Measurements from ENCODE around the gene PEX10. TPM values are rescaled to one million over a fixed set of nuclear protein-coding genes. Genes with fewer than 3 reads are reported as not detected.

Gene PEX10
- total RNA-seq, 2 donors from 2014 or later, result 35.6 TPM

- DNase-seq, result no peak
- H3K36me3 Mint-ChIP-seq (ENCODE audit: low read depth), result peaks cover 13% of the 10 kb centered on the region
- no peaks in the 10 kb centered on the region for H3K27me3 ChIP-seq (ENCODE audit: control insufficient read depth, insufficient read depth, low read length, poor library complexity, severe bottlenecking)
- no peak overlapping the region for H3K27ac Mint-ChIP-seq
- peak overlapping the region; percentile 77 for H3K4me3 Mint-ChIP-seq
- WGBS, 2 experiments (ENCODE audit: insufficient coverage in 1 of 2, insufficient read length in 1 of 2), result 4 to 6% methylated on average over 52 to 66 of the region's 66 CpGs
- H3K27ac ChIP-seq (ENCODE audit: low read depth, low read length), result no peak overlapping the region
- TF ChIP-seq, protein P1, sequence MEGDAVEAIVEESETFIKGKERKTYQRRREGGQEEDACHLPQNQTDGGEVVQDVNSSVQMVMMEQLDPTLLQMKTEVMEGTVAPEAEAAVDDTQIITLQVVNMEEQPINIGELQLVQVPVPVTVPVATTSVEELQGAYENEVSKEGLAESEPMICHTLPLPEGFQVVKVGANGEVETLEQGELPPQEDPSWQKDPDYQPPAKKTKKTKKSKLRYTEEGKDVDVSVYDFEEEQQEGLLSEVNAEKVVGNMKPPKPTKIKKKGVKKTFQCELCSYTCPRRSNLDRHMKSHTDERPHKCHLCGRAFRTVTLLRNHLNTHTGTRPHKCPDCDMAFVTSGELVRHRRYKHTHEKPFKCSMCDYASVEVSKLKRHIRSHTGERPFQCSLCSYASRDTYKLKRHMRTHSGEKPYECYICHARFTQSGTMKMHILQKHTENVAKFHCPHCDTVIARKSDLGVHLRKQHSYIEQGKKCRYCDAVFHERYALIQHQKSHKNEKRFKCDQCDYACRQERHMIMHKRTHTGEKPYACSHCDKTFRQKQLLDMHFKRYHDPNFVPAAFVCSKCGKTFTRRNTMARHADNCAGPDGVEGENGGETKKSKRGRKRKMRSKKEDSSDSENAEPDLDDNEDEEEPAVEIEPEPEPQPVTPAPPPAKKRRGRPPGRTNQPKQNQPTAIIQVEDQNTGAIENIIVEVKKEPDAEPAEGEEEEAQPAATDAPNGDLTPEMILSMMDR (conservative IDR thresholded peaks at IDR 0.05), result no peak
- peaks cover 11% of the 10 kb centered on the region for H3K4me1 Mint-ChIP-seq
- peaks cover 5% of the 10 kb centered on the region for H3K4me1 ChIP-seq (ENCODE audit: control insufficient read depth, insufficient read depth, low read length)
- peak overlapping the region; percentile 78 for H3K4me3 ChIP-seq (ENCODE audit: low read length)
- H3K36me3 ChIP-seq (ENCODE audit: control insufficient read depth, insufficient read depth, low read length), result peaks cover 3% of the 10 kb centered on the region
- H3K9me3 Mint-ChIP-seq, result no peaks in the 10 kb centered on the region
- H3K9ac ChIP-seq (ENCODE audit: extremely low read depth, low read length, poor library complexity, severe bottlenecking), result peak overlapping the region; percentile 38
- no peaks in the 10 kb centered on the region for H3K9me3 ChIP-seq (ENCODE audit: control insufficient read depth, low read length)
- H3K27me3 Mint-ChIP-seq (ENCODE audit: insufficient read depth), result peaks cover 5% of the 10 kb centered on the region
These were observed 570 bp upstream of the PEX10 start for GRCh38 chr1:2412773-2413494.

DNA sequence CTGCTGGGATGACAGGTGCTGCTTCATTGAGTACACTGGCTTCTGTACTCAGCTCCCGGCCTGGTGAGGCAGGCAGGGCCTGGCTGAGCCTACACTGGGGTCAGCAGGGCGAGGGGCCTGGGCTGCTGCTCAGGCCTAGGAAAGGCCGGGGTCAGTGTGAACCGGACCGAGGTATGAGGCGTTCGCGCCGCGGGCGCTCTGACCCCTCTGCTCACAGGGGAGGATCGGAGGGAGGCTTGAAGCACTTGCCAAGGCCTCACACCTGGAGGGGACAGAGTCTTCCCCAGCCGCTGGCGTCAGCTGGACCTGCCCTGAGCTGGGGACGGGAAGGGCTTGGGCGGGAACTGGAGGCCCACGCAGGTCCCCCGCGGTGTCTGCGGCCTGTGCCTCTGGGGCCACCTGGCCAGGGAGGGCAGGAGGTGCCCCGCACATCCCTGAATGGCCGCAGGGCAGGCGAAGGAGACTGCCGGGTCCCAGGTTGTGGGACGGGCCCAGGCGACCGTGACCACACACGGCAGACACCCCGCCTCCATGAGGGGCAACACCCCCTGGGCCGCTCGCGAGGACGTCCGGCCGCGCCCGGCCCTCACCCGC is 466 bp downstream of the PEX10 start:
- 8 to 9% methylated on average over 18 to 38 of the region's 38 CpGs for WGBS, 2 experiments (ENCODE audit: insufficient coverage in 1 of 2, insufficient read length in 1 of 2)
- Mint-ChIP-seq H3K4me3 (peak overlapping the region; percentile 77), H3K27ac (peak overlapping the region; percentile 94), H3K27me3 (ENCODE audit: insufficient read depth) (peaks cover 4% of the 10 kb centered on the region), H3K9me3 (no peaks in the 10 kb centered on the region), H3K4me1 (peaks cover 11% of the 10 kb centered on the region), H3K36me3 (ENCODE audit: low read depth) (peaks cover 19% of the 10 kb centered on the region)
- H3K9me3 ChIP-seq (ENCODE audit: control insufficient read depth, low read length), result no peaks in the 10 kb centered on the region
- peak overlapping the region; percentile 47 for H3K27ac ChIP-seq (ENCODE audit: low read depth, low read length)
- TF ChIP-seq, protein P1 (conservative IDR thresholded peaks at IDR 0.05), result no peak
- peak overlapping the region; percentile 84 for H3K9ac ChIP-seq (ENCODE audit: extremely low read depth, low read length, poor library complexity, severe bottlenecking)
- no peaks in the 10 kb centered on the region for H3K27me3 ChIP-seq (ENCODE audit: control insufficient read depth, insufficient read depth, low read length, poor library complexity, severe bottlenecking)
- H3K4me3 ChIP-seq (ENCODE audit: low read length), result peak overlapping the region; percentile 90
- peaks cover 7% of the 10 kb centered on the region for H3K36me3 ChIP-seq (ENCODE audit: control insufficient read depth, insufficient read depth, low read length)
- peaks cover 5% of the 10 kb centered on the region for H3K4me1 ChIP-seq (ENCODE audit: control insufficient read depth, insufficient read depth, low read length)
- DNase-seq, result no peak

DNA sequence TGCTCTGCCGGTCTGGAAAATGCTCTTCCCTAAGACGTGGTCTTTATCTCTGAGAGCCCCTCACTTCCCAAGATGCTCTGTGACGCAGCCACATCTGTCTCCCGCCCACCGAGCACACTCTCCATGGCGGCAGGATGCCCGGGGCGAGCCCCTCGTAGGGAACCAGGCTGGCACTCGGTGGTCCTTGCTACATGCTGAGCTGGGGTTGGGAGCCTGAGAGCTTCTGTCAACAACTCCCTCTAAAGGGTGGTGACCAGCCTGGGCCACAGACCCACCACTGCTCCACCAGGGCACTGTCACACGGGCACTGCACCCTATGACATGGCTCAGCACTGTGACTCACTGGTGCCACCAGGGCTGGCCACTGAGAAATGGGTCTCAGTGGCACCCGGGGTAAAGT is 2.6 kb downstream of the PEX10 start:
- H3K4me3 Mint-ChIP-seq, result no peak overlapping the region

More for the DNA sequence above, 2.6 kb downstream of the PEX10 start:
- DNase-seq, result no peak
- H3K4me3 ChIP-seq (ENCODE audit: low read length), result no peak overlapping the region
- no peak overlapping the region for H3K27ac Mint-ChIP-seq
- peaks cover 11% of the 10 kb centered on the region for H3K4me1 Mint-ChIP-seq
- no peaks in the 10 kb centered on the region for H3K9me3 Mint-ChIP-seq
- H3K27me3 ChIP-seq (ENCODE audit: control insufficient read depth, insufficient read depth, low read length, poor library complexity, severe bottlenecking), result no peaks in the 10 kb centered on the region
- 91 to 94% methylated on average over 3 to 12 of the region's 12 CpGs for WGBS, 2 experiments (ENCODE audit: insufficient coverage in 1 of 2, insufficient read length in 1 of 2)
- TF ChIP-seq, protein P1 (conservative IDR thresholded peaks at IDR 0.05), result no peak
- H3K36me3 ChIP-seq (ENCODE audit: control insufficient read depth, insufficient read depth, low read length), result peaks cover 17% of the 10 kb centered on the region
- H3K9ac ChIP-seq (ENCODE audit: extremely low read depth, low read length, poor library complexity, severe bottlenecking), result no peak overlapping the region
- H3K36me3 Mint-ChIP-seq (ENCODE audit: low read depth), result peaks cover 31% of the 10 kb centered on the region
- H3K27me3 Mint-ChIP-seq (ENCODE audit: insufficient read depth), result no peaks in the 10 kb centered on the region
- no peaks in the 10 kb centered on the region for H3K9me3 ChIP-seq (ENCODE audit: control insufficient read depth, low read length)
- H3K27ac ChIP-seq (ENCODE audit: low read depth, low read length), result no peak overlapping the region
- peaks cover 5% of the 10 kb centered on the region for H3K4me1 ChIP-seq (ENCODE audit: control insufficient read depth, insufficient read depth, low read length)
